Measurements from ENCODE around the gene HLA-DOA.

The HLA-DOA gene

GRCh38 chr6:33008944-33009861, at the start of gene HLA-DOA:
Gene HLA-DOA, minus strand, starts transcription at chr6:33009591.
- peak; percentile 75 for DNase-seq

GRCh38 chr6:33057222-33058150, 48.1 kb upstream of the HLA-DOA start:
- no peak for DNase-seq

- DNase-seq: no peak
These were observed 43.8 kb upstream of the HLA-DOA start for GRCh38 chr6:33053230-33053629.

GRCh38 chr6:33052627-33053026, 43.2 kb upstream of the HLA-DOA start:
- no peak for DNase-seq

GRCh38 chr6:33050014-33050810, 40.8 kb upstream of the HLA-DOA start:
- DNase-seq: no peak

GRCh38 chr6:33049323-33050013, 40.1 kb upstream of the HLA-DOA start:
- DNase-seq: no peak

- no peak for DNase-seq
These were observed 30.8 kb upstream of the HLA-DOA start for GRCh38 chr6:33040157-33040556.

- DNase-seq: no peak
These were observed 27.1 kb upstream of the HLA-DOA start for GRCh38 chr6:33036535-33036934.

GRCh38 chr6:33034554-33034953, 25.2 kb upstream of the HLA-DOA start:
- DNase-seq: no peak

- DNase-seq: no peak
These were observed 20.9 kb upstream of the HLA-DOA start for GRCh38 chr6:33030245-33030644.

- DNase-seq: peak; percentile 73
These were observed 20.2 kb upstream of the HLA-DOA start for GRCh38 chr6:33029328-33030184.

GRCh38 chr6:33028220-33028849, 18.9 kb upstream of the HLA-DOA start:
- DNase-seq: no peak

- no peak for DNase-seq
These were observed 15.1 kb upstream of the HLA-DOA start for GRCh38 chr6:33024521-33024920.

GRCh38 chr6:33023536-33023935, 14.1 kb upstream of the HLA-DOA start:
- no peak for DNase-seq

- no peak for DNase-seq
These were observed 12.5 kb upstream of the HLA-DOA start for GRCh38 chr6:33021917-33022316.

GRCh38 chr6:33019372-33019771, 10.0 kb upstream of the HLA-DOA start:
- DNase-seq: no peak

GRCh38 chr6:33018904-33019303, 9.5 kb upstream of the HLA-DOA start:
- DNase-seq: no peak

- no peak for DNase-seq
These were observed 9.0 kb upstream of the HLA-DOA start for GRCh38 chr6:33018418-33018817.

- no peak for DNase-seq
These were observed 8.4 kb upstream of the HLA-DOA start for GRCh38 chr6:33017694-33018353.

GRCh38 chr6:33017018-33017417, 7.6 kb upstream of the HLA-DOA start:
- no peak for DNase-seq

Measured in activated CD4-positive, alpha-beta T cell treated with anti-CD3 and anti-CD28 coated beads, Interleukin-2, amount 50 U/mL, for 16 hours (primary cell).